Lower lobe of right lung (tissue), 2 donors: ENCODE data around the gene TNNI3. TPM values are rescaled to one million over a fixed set of nuclear protein-coding genes. Genes with fewer than 3 reads are reported as not detected.
"Not testable (repeated sequence)": the region's sequence is repeated elsewhere in the genome, so short reads cannot be mapped to it uniquely, and the experiment has no call there.

ENCODE experiments used
- ATAC-seq, 2 donors: fragments of 200-7000 bp; cut with Tn5 transposase; one replicate each; pipeline ENCODE4 v1.9.1; 2020 to 2022; ENCODE audit warnings: mild to moderate bottlenecking in 2 of 2, moderate library complexity in 2 of 2
- DNase-seq: peaks from one replicate; pipeline ENCODE4 v3.0.0-alpha.2; 2020
- H3K27ac ChIP-seq: fragments of 200-600 bp; one replicate; pipeline ENCODE4 v1.8.0; 2022
- H3K27me3 ChIP-seq: fragments of 200-600 bp; one replicate; pipeline ENCODE4 v1.8.0; 2022; ENCODE audit warnings: low read depth
- H3K36me3 ChIP-seq: fragments of 200-600 bp; one replicate; pipeline ENCODE4 v1.8.0; 2022; ENCODE audit warnings: mild to moderate bottlenecking
- H3K4me1 ChIP-seq: fragments of 200-600 bp; one replicate; pipeline ENCODE4 v1.8.0; 2022
- H3K4me3 ChIP-seq: fragments of 200-600 bp; one replicate; pipeline ENCODE4 v1.8.0; 2022; ENCODE audit warnings: mild to moderate bottlenecking
- H3K9me3 ChIP-seq: fragments of 200-600 bp; one replicate; pipeline ENCODE4 v1.8.0; 2022
- CTCF ChIP-seq: fragments of 200-600 bp; IDR thresholded peaks from one replicate; pipeline ENCODE4 v1.8.0; 2022; ENCODE audit warnings: antibody characterized with exemption, mild to moderate bottlenecking
- intact Hi-C: fragments of 100-400 bp; cut with DNase I; formaldehyde crosslinking; loops from one replicate; pipeline ENCODE4 v1.11.0; 2022
- total RNA-seq: library from RNA; stranded (reverse); fragmentation: NEBNext Ultra II Directional; extraction: Animal tissue kit (Norgen Biotek cat#: 25700); gene quantifications from one replicate; pipeline ENCODE4 v1.2.1, GENCODE V29; 2021
- donor health status: DM: no; HTN: yes; CAD: no; lungs with severe emphysema.

TNNI3 gene
- total RNA-seq, 1 donor from 2014 or later: 2.3 TPM

GRCh38 chr19:55174425-55175116, 17.0 kb upstream of the TNNI3 start:
- DNase-seq: no peak
- no peaks in the 10 kb centered on the region for H3K9me3 ChIP-seq
- peaks cover 97% of the 10 kb centered on the region for H3K27me3 ChIP-seq
- intact Hi-C loops: no loop called here
- no peak for TF ChIP-seq CTCF
- no peak for ATAC-seq
- peaks cover 16% of the 10 kb centered on the region for H3K4me1 ChIP-seq
- H3K4me3 ChIP-seq: no peak overlapping the region
- no peaks in the 10 kb centered on the region for H3K36me3 ChIP-seq
- H3K27ac ChIP-seq: no peak overlapping the region

GRCh38 chr19:55173714-55174409, 16.3 kb upstream of the TNNI3 start:
- Histone ChIP-seq H3K36me3 (no peaks in the 10 kb centered on the region), H3K9me3 (no peaks in the 10 kb centered on the region), H3K4me3 (peak overlapping the region; percentile 45), H3K4me1 (peaks cover 8% of the 10 kb centered on the region), H3K27ac (no peak overlapping the region), H3K27me3 (peaks cover 97% of the 10 kb centered on the region)
- DNase-seq (no peak), ATAC-seq (peak; percentile 61 to 73)
- no peak for TF ChIP-seq CTCF
- intact Hi-C loops: no loop called here

GRCh38 chr19:55173186-55173713, 15.7 kb upstream of the TNNI3 start:
- ATAC-seq (peak in 1 of 2 donors; percentile 30), DNase-seq (no peak)

GRCh38 chr19:55172741-55173140, 15.2 kb upstream of the TNNI3 start:
- ATAC-seq (peak in 1 of 2 donors; percentile 8), DNase-seq (no peak)
- Histone ChIP-seq H3K36me3 (no peaks in the 10 kb centered on the region), H3K27ac (no peak overlapping the region), H3K27me3 (peaks cover 96% of the 10 kb centered on the region), H3K4me1 (peaks cover 6% of the 10 kb centered on the region), H3K4me3 (no peak overlapping the region), H3K9me3 (no peaks in the 10 kb centered on the region)
- no peak for TF ChIP-seq CTCF
- intact Hi-C loops: no loop called here

More at GRCh38 chr19:55173186-55173713, 15.7 kb upstream of the TNNI3 start:
- H3K36me3 ChIP-seq: no peaks in the 10 kb centered on the region
- no peak for TF ChIP-seq CTCF
- H3K27ac ChIP-seq: no peak overlapping the region
- no peaks in the 10 kb centered on the region for H3K9me3 ChIP-seq
- peaks cover 6% of the 10 kb centered on the region for H3K4me1 ChIP-seq
- H3K27me3 ChIP-seq: peaks cover 97% of the 10 kb centered on the region
- H3K4me3 ChIP-seq: peak overlapping the region; percentile 45
- intact Hi-C loops: no loop called here

GRCh38 chr19:55172318-55172717, 14.8 kb upstream of the TNNI3 start:
- H3K27me3 ChIP-seq: peaks cover 96% of the 10 kb centered on the region
- H3K36me3 ChIP-seq, H3K9me3 ChIP-seq, ATAC-seq, intact Hi-C loops, H3K4me1 ChIP-seq, H3K27ac ChIP-seq, DNase-seq, H3K4me3 ChIP-seq: not testable (repeated sequence)

GRCh38 chr19:55171440-55171839, 13.9 kb upstream of the TNNI3 start:
- H3K9me3 ChIP-seq: no peaks in the 10 kb centered on the region
- ATAC-seq: no peak
- no peaks in the 10 kb centered on the region for H3K36me3 ChIP-seq
- TF ChIP-seq CTCF: no peak
- peaks cover 96% of the 10 kb centered on the region for H3K27me3 ChIP-seq
- no peak overlapping the region for H3K4me3 ChIP-seq
- no peak for DNase-seq
- no peak overlapping the region for H3K27ac ChIP-seq
- intact Hi-C loops: no loop called here
- peaks cover 14% of the 10 kb centered on the region for H3K4me1 ChIP-seq
